Measurements from ENCODE around the gene STIM2.

DNA sequence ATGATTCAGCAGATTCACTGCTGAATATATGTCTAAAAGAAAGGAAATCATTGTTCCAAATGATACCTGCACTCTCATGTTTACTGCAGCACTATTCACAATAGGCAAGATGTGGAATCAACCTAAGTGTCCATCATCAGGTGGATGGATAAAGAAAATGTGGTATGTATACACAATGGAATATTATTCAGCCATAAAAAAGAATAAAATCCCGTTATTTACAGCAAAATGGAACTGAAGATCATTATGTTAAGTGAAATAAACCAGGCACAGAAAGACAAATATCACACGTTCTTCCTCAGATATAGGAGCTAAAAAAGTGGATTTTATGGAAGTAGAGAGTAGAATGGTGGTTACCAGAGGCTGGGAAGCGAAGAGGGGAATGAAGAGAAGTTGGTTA, 130.4 kb downstream of the STIM2 start:
- TF ChIP-seq, protein P1, sequence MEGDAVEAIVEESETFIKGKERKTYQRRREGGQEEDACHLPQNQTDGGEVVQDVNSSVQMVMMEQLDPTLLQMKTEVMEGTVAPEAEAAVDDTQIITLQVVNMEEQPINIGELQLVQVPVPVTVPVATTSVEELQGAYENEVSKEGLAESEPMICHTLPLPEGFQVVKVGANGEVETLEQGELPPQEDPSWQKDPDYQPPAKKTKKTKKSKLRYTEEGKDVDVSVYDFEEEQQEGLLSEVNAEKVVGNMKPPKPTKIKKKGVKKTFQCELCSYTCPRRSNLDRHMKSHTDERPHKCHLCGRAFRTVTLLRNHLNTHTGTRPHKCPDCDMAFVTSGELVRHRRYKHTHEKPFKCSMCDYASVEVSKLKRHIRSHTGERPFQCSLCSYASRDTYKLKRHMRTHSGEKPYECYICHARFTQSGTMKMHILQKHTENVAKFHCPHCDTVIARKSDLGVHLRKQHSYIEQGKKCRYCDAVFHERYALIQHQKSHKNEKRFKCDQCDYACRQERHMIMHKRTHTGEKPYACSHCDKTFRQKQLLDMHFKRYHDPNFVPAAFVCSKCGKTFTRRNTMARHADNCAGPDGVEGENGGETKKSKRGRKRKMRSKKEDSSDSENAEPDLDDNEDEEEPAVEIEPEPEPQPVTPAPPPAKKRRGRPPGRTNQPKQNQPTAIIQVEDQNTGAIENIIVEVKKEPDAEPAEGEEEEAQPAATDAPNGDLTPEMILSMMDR (IDR thresholded peaks at IDR 0.05), result no peak
- TF ChIP-seq POLR2A (IDR thresholded peaks at IDR 0.05), result no peak

Measured in esophagus squamous epithelium (tissue), 4 donors.